Heart left ventricle (tissue), 16 donors: Measurements from ENCODE around the gene BMP2. TPM values are rescaled to one million over a fixed set of nuclear protein-coding genes. Genes with fewer than 3 reads are reported as not detected.

Experiments used
- ATAC-seq, 4 donors: fragments of 200-7000 bp; cut with Tn5 transposase; one replicate each; pipeline ENCODE4 v1.9.1; 2020 to 2022; ENCODE audit warnings: moderate library complexity in 4 of 4, mild to moderate bottlenecking in 3 of 4, moderate number of reproducible peaks in 1 of 4
- DNase-seq, 5 donors: peaks; one replicate each; pipeline ENCODE4 v3.0.0-alpha.2; 2020
- H3K27ac ChIP-seq, 12 donors: fragments of 200-600 bp; sonication (generic) in 4 of 12; one replicate each; pipeline versions ENCODE4 v1.5.0 to v1.8.0; 2016 to 2022; ENCODE audit warnings: mild to moderate bottlenecking in 2 of 12
- H3K27me3 ChIP-seq, 9 donors: fragments of 200-600 bp; sonication (generic) in 2 of 9; one replicate each; pipeline versions ENCODE4 v1.5.1 to v1.8.0; 2016 to 2022; ENCODE audit warnings: mild to moderate bottlenecking in 3 of 9
- H3K36me3 ChIP-seq, 9 donors: fragments of 200-600 bp; sonication (generic) in 2 of 9; one replicate each; pipeline versions ENCODE4 v1.5.0 to v1.8.0; 2018 to 2022; ENCODE audit warnings: mild to moderate bottlenecking in 2 of 9
- H3K4me1 ChIP-seq, 12 donors: fragments of 200-600 bp; sonication (generic) in 4 of 12; one replicate each; pipeline versions ENCODE4 v1.5.0 to v1.8.0; 2016 to 2022; ENCODE audit warnings: mild to moderate bottlenecking in 3 of 12
- H3K4me3 ChIP-seq, 12 donors: fragments of 200-600 bp; sonication (generic) in 4 of 12; one replicate each; pipeline versions ENCODE4 v1.5.0 to v1.8.0; 2017 to 2022; ENCODE audit warnings: mild to moderate bottlenecking in 9 of 12, moderate library complexity in 4 of 12
- H3K9me3 ChIP-seq, 12 donors: fragments of 200-600 bp; sonication (generic) in 4 of 12; one replicate each; pipeline versions ENCODE4 v1.5.0 to v1.8.0; 2016 to 2022; ENCODE audit warnings: mild to moderate bottlenecking in 1 of 12
- POLR2A ChIP-seq, 2 donors: fragments of 450-650 bp; IDR thresholded peaks; one replicate each; pipeline ENCODE4 v1.6.1; 2017; ENCODE audit warnings: antibody characterized with exemption in 2 of 2, mild to moderate bottlenecking in 2 of 2, moderate library complexity in 2 of 2
- WGBS, 4 donors: extraction: QIAGEN DNeasy Blood & Tissue Kit in 2 of 4; methylation state at CpG; one replicate each; pipeline versions ENCODE4 v1.1.5 to v1.1.7; 2013 to 2018; 5-methylcytosine and 5-hydroxymethylcytosine counted together
- intact Hi-C, 10 donors: fragments of 100-400 bp; cut with DNase I; formaldehyde crosslinking; loops; one replicate each; pipeline versions ENCODE4 v1.11.1 to v1.14.2; 2022
- polyA plus RNA-seq, 2 donors: library from polyadenylated mRNA; stranded (reverse); fragments of 200-250 nt; gene quantifications; one replicate each; pipeline ENCODE4 v1.2.3, GENCODE V29; 2013
- total RNA-seq, 9 donors: library from RNA; depleted of rRNA in 2 of 9; stranded (reverse); fragments of >200 nt in 2 of 9; fragmentation: NEBNext Ultra II Directional in 3 of 9; extraction: Animal tissue kit (Norgen Biotek cat#: 25700) in 3 of 9; gene quantifications; one replicate each; pipeline versions ENCODE4 v1.1.0 to v1.2.4, GENCODE V29; 2016 to 2023
- TF ChIP-seq, protein P1 (sequence below), 12 donors: fragments of 200-600 bp; sonication (generic) in 4 of 12; IDR thresholded peaks; one replicate each; pipeline versions ENCODE4 v1.5.0 to v1.8.0; 2018 to 2022; ENCODE audit warnings: antibody characterized with exemption in 12 of 12, mild to moderate bottlenecking in 5 of 12
- donor health status: ischemic (EF 13 %, LVEDD 7.1; RV severe dilation, severe dysfunction).
- donor health status: healthy with polysubstance abuse.
- donor health status: DM: no; HTN: yes; CAD: no.
- donor health status: DM: no; HTN: no; CAD: no.
- donor health status: ischemic (EF 25% LVEDD 6.9; RV normal size, moderate dysfunction).
- donor health status: ischemic (EF 25% LVEDD 5.7; RV mildly dilated, moderate dysfunction).
- donor health status: healthy.
- donor health status: DM: yes; HTN: yes; CAD: no.
- donor health status: ischemic (EF 35%, LVEDD 5.7; RV mildly dilated, moderate dysfunction).
- donor health status: nonischemic (EF 11% LVEDD 7.7; RV severe dilation, severe dysfunction).
- donor health status: DM: yes; HTN: yes; CAD: no.
- donor health status: PGD.
- donor health status: ischemic (EF 29% LVEDD 5.4; RV normal size, mild dysfunction).
- donor health status: nonischemic (EF 23%, LVEDD 6.1; RV moderate dilation, normal function).

Gene BMP2
- total and polyA plus RNA-seq, 11 donors: 0.72 to 6.2 (median 2.2) TPM

DNA sequence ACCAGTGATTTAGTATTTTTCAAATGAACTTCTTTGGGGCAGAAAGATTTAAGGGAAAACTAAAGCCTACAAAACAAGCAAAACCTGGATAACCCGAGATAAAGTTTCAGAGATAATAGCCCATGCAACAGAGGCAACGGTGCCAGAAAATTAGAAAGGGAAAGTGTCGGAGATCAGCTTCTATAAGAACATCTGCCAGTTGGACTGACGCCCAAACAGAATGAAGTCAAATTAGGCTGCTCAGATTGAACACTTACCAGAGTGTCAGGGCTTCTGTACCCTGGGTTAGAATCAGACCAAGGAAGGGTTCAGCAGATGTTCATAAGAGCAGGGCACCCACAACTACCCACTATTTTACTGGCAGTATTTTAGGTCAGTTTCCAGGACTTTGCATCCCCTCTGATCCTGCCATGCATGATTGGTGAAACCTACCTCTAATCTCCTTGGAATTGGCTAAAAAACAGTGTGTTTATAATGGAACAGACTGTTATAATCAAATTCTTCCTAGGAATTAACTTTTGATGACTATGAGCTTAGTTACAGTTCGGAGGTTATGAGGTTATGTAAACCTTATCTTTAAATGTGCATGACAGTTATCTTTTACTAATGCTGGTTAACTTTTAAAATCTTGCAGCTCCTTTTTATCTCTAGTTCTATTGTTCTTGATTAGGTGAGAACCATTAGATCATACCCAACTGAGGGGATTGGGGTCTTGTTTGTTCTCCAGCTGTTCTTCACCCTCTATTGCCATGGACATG, 13.1 kb downstream of the BMP2 start:
- DNase-seq (peak in 1 of 5 donors; percentile 27), ATAC-seq (no peak)
- no peaks in the 10 kb centered on the region for H3K27me3 ChIP-seq
- no peaks in the 10 kb centered on the region for H3K9me3 ChIP-seq
- peaks cover 0 to 4% (median 0%) of the 10 kb centered on the region in 12 donors for H3K4me1 ChIP-seq
- TF ChIP-seq POLR2A (IDR thresholded peaks at IDR 0.05): no peak
- TF ChIP-seq, protein P1, sequence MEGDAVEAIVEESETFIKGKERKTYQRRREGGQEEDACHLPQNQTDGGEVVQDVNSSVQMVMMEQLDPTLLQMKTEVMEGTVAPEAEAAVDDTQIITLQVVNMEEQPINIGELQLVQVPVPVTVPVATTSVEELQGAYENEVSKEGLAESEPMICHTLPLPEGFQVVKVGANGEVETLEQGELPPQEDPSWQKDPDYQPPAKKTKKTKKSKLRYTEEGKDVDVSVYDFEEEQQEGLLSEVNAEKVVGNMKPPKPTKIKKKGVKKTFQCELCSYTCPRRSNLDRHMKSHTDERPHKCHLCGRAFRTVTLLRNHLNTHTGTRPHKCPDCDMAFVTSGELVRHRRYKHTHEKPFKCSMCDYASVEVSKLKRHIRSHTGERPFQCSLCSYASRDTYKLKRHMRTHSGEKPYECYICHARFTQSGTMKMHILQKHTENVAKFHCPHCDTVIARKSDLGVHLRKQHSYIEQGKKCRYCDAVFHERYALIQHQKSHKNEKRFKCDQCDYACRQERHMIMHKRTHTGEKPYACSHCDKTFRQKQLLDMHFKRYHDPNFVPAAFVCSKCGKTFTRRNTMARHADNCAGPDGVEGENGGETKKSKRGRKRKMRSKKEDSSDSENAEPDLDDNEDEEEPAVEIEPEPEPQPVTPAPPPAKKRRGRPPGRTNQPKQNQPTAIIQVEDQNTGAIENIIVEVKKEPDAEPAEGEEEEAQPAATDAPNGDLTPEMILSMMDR (IDR thresholded peaks at IDR 0.05): no peak
- H3K4me3 ChIP-seq: no peak overlapping the region
- intact Hi-C loops: no loop called here
- H3K27ac ChIP-seq: no peak overlapping the region
- peaks cover 0 to 19% (median 0%) of the 10 kb centered on the region in 9 donors for H3K36me3 ChIP-seq
- 41 to 55% (median 47%) methylated on average over 5 of the region's 5 CpGs for WGBS, 4 donors

DNA sequence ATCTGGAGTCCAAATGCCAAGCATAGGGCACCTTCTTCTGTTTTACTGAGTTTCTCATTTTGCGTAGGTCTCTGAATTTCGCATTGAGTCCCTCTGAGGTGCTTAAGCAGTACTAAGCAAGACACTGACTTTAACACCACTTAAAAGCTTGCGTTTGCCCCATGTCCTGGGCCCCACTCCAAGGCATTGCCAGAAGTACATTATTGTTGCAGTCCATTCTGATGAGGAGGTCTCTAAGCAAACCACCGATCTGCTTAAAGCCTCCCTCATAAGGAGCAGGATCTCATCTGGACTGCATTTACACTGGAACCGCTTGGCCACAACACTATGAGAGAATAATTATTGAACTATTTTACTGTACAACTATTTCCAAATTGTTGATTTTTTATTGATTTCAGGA, 16.3 kb downstream of the BMP2 start:
- TF ChIP-seq, protein P1 (IDR thresholded peaks at IDR 0.05): no peak
- no peak for TF ChIP-seq POLR2A (IDR thresholded peaks at IDR 0.05)
- DNase-seq (no peak), ATAC-seq (no peak)
- H3K27ac ChIP-seq: no peak overlapping the region
- WGBS, 4 donors: 83 to 86% (median 85%) methylated on average over 5 of the region's 5 CpGs
- intact Hi-C loops: no loop called here
- H3K27me3 ChIP-seq: peaks cover 0 to 7% (median 0%) of the 10 kb centered on the region in 9 donors
- no peak overlapping the region for H3K4me3 ChIP-seq
- H3K36me3 ChIP-seq: peaks cover 0 to 10% (median 0%) of the 10 kb centered on the region in 9 donors
- H3K9me3 ChIP-seq: no peaks in the 10 kb centered on the region
- peaks cover 0 to 4% (median 0%) of the 10 kb centered on the region in 12 donors for H3K4me1 ChIP-seq

DNA sequence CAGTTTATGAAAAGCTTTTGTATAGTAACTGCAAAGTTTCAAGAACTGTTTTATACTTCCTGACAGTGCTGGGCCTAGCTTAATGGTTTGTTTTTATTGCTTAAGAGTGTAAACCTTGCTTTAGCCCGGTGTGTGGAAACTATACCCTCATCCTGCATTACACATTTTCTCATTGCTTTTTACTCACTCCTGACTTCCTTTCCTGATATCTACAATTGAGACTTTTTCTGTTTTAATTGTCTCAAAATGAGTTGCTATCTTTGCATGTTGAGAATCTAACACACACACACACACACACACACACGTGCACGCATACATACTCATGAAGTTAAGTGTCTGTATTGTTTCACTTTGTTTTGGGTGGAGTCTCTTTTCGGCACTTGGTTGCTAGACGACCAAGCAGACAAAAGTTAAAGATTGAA, 16.7 kb downstream of the BMP2 start:
- no peak overlapping the region for H3K27ac ChIP-seq
- no peak overlapping the region for H3K4me3 ChIP-seq
- whole genome bisulfite sequencing, 4 donors: 45 to 59% (median 56%) methylated on average over 5 of the region's 5 CpGs
- intact Hi-C loops: no loop called here
- H3K27me3 ChIP-seq: peaks cover 0 to 7% (median 0%) of the 10 kb centered on the region in 9 donors
- TF ChIP-seq POLR2A (IDR thresholded peaks at IDR 0.05): no peak
- TF ChIP-seq, protein P1 (IDR thresholded peaks at IDR 0.05): no peak
- no peaks in the 10 kb centered on the region for H3K9me3 ChIP-seq
- peaks cover 0 to 6% (median 0%) of the 10 kb centered on the region in 9 donors for H3K36me3 ChIP-seq
- DNase-seq (peak in 1 of 5 donors; percentile 8), ATAC-seq (no peak)
- H3K4me1 ChIP-seq: peaks cover 0 to 4% (median 0%) of the 10 kb centered on the region in 12 donors

DNA sequence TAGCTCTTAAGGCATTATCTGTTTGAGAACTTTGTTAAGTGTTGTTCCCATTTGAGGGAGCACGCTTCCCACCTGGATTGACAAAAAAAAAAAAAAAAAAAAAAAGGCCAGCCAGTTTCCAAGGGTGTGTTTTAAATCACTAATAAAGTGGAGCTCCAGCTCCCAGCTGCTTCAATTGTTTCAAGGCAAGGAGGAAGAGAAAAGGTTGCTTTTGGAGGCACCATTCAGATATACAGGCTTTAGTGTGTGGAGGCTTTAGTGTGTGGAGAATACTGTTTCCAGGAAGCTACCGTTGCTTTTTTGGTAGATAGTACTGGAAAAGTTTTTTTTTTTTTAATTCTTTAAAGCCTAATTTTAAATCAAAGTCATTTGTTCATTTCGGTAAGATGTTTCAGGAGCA, 17.3 kb downstream of the BMP2 start:
- TF ChIP-seq POLR2A (IDR thresholded peaks at IDR 0.05): no peak
- TF ChIP-seq, protein P1 (IDR thresholded peaks at IDR 0.05): no peak
- WGBS, 4 donors: 54 to 73% (median 66%) methylated on average over 3 of the region's 3 CpGs
- peaks cover 0 to 8% (median 0%) of the 10 kb centered on the region in 9 donors for H3K27me3 ChIP-seq
- peaks cover 0 to under 1% (median 0%) of the 10 kb centered on the region in 9 donors for H3K36me3 ChIP-seq
- H3K4me1 ChIP-seq: peaks cover 0 to 4% (median 0%) of the 10 kb centered on the region in 12 donors
- no peak overlapping the region for H3K4me3 ChIP-seq
- intact Hi-C loops: no loop called here
- no peak overlapping the region for H3K27ac ChIP-seq
- no peaks in the 10 kb centered on the region for H3K9me3 ChIP-seq
- DNase-seq: no peak
- ATAC-seq: no peak
